Fibroblast of the conjunctiva (primary cell): ENCODE results near the gene TET1.
"Not testable (repeated sequence)": the region's sequence is repeated elsewhere in the genome, so short reads cannot be mapped to it uniquely, and the experiment has no call there.

Source experiments
- DNase-seq: peaks from one replicate; pipeline ENCODE4 v3.0.0-alpha.2; 2010; ENCODE audit warnings: low read depth

TET1 gene

GRCh38 chr10:68708987-68709386 lies 148.8 kb downstream of the TET1 start:
- DNase-seq, result not testable (repeated sequence)

GRCh38 chr10:68713065-68713464 lies 152.9 kb downstream of the TET1 start:
- not testable (repeated sequence) for DNase-seq

GRCh38 chr10:68717435-68717834 lies 157.3 kb downstream of the TET1 start:
- no peak for DNase-seq

- peak; percentile 99 for DNase-seq
These were observed 160.9 kb downstream of the TET1 start, which contains the start of gene CCAR1 for GRCh38 chr10:68720793-68721672. Gene CCAR1 (plus strand): TSS chr10:68721239. CDS start chr10:68722505, 1,266 bp downstream.

- DNase-seq, result no peak
These were observed 161.7 kb downstream of the TET1 start for GRCh38 chr10:68721673-68722335.

GRCh38 chr10:68725016-68725415 lies 164.9 kb downstream of the TET1 start:
- no peak for DNase-seq

GRCh38 chr10:68727146-68727545 lies 167.0 kb downstream of the TET1 start:
- DNase-seq, result no peak

- no peak for DNase-seq
These were observed 172.5 kb downstream of the TET1 start for GRCh38 chr10:68732651-68733050.

GRCh38 chr10:68734349-68734748 lies 174.2 kb downstream of the TET1 start:
- DNase-seq, result no peak

- no peak for DNase-seq
These were observed 175.0 kb downstream of the TET1 start for GRCh38 chr10:68735119-68735518.

GRCh38 chr10:68735739-68736138 lies 175.6 kb downstream of the TET1 start:
- DNase-seq, result not testable (repeated sequence)

GRCh38 chr10:68740676-68741075 lies 180.5 kb downstream of the TET1 start:
- not testable (repeated sequence) for DNase-seq

- no peak for DNase-seq
These were observed 182.3 kb downstream of the TET1 start for GRCh38 chr10:68742397-68742796.
